NB4 (cell line): Measurements from ENCODE around the gene MPPE1.
"Not testable (repeated sequence)": the region's sequence is repeated elsewhere in the genome, so short reads cannot be mapped to it uniquely, and the experiment has no call there.

ENCODE experiments used
- DNase-seq: peaks from one replicate; pipeline ENCODE4 v3.0.0; 2010; ENCODE audit warnings: low read depth
- H3K4me3 ChIP-seq: one replicate; pipeline ENCODE4 v1.5.1; 2011; ENCODE audit warnings: mild to moderate bottlenecking, low read depth, low read length, moderate library complexity
- CTCF ChIP-seq: IDR thresholded peaks from one replicate; pipeline ENCODE4 v1.5.1; 2012; ENCODE audit warnings: low read depth, low read length
- MAX ChIP-seq: IDR thresholded peaks from 2 replicates; pipeline ENCODE4 v1.6.1; 2011; ENCODE audit warnings: low read depth, low read length
- MYC ChIP-seq: IDR thresholded peaks from 2 replicates; pipeline ENCODE4 v1.6.1; 2011; ENCODE audit warnings: low read depth, low read length
- POLR2A ChIP-seq: IDR thresholded peaks from 2 replicates; pipeline ENCODE4 v1.6.1; 2011; ENCODE audit warnings: mild to moderate bottlenecking; ENCODE audit not compliant: insufficient read length; ENCODE audit errors: extremely low read depth

Gene MPPE1

DNA sequence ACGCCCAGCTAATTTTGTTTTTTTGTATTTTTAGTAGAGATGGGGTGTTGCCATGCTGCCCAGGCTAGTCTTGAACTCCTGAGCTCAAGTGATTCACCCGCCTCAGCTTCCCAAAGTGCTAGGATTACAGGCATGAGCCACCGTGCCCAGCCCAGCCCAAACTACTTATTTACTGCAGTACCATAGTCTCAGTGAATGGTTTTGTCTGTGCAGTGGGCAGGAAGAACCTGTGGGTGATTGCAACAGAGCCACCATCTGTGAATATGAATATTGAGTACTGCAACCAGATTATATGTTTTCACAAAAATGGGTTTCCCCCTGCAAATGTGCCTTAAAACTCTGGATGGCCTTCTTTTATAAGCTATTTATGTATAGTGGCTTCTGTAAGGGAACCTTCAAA lies 9.1 kb downstream of the MPPE1 start:
- H3K4me3 ChIP-seq: no peak overlapping the region
- DNase-seq: no peak
- no peak for TF ChIP-seq MYC
- TF ChIP-seq CTCF: no peak
- TF ChIP-seq POLR2A: no peak
- TF ChIP-seq MAX: no peak

DNA sequence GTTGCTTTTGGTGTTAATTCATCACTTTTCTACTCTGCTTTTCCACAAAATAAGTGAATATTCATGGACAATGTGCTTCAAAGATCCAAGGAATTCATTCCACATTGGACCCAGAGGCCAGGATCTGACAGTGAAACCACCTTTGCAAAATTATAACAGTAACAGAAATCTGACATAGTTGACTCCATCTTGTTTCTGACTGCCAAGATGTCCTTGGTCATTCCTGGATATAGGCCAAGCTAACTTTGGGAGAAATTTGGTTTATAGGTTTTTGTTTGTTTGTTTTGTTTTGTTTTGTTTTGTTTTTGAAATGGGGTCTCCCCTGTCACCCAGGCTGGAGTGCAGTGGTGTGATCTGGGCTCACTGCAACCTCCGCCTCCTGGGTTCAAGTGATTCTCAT lies 10.3 kb downstream of the MPPE1 start:
- DNase-seq: no peak
- TF ChIP-seq MAX: no peak
- no peak overlapping the region for H3K4me3 ChIP-seq

GRCh38 chr18:11892438-11892837 lies 15.7 kb downstream of the MPPE1 start:
- not testable (repeated sequence) for H3K4me3 ChIP-seq, DNase-seq

DNA sequence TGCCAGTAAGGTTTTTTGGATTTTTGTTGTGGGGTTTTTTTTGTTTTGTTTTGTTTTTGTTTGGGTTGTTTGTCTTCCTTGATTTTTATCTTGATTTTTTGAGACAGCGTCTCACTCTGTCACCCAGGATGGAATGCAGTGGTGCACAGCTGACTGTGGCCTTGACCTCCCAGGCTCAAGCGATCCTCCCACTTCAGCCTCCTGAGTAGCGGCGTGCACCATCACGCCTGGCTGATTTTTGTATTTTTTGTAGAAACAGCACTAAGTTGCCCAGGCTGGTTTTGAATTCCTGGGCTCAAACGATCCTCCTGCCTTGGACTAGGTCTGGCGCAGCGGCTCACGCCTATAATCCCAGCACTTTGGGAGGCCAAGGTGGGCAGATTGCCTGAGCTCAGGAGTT lies 16.4 kb downstream of the MPPE1 start:
- DNase-seq: no peak
- no peak for TF ChIP-seq MAX
- TF ChIP-seq CTCF: no peak
- no peak for TF ChIP-seq MYC
- no peak for TF ChIP-seq POLR2A

DNA sequence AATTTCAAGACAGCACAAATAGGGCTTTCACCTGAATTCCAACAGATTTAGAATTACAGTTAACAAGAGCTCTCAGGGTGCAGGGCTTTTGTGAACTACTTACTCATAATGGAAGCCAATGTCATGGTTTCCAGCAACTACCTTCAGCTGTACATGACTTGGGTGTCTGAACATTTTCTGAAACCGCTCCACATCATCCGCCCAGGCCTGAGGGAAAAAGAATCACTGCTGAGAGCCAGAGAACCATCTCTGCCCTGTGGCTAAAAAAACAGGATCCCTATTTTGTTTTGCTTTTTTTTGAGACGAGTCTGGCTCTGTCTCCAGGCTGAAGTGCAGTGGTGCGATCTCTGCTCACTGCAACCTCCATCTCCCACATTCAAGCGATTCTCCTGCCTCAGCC lies 18.8 kb downstream of the MPPE1 start:
- TF ChIP-seq MAX (no peak), POLR2A (no peak), CTCF (no peak), MYC (no peak)
- DNase-seq: no peak
- H3K4me3 ChIP-seq: no peak overlapping the region

More for the DNA sequence above, 16.4 kb downstream of the MPPE1 start:
- H3K4me3 ChIP-seq: no peak overlapping the region

GRCh38 chr18:11888726-11889125 lies 19.4 kb downstream of the MPPE1 start:
- no peak overlapping the region for H3K4me3 ChIP-seq
- TF ChIP-seq POLR2A (no peak), CTCF (no peak), MYC (no peak), MAX (no peak)
- no peak for DNase-seq

- TF ChIP-seq CTCF (no peak), MAX (no peak), MYC (no peak), POLR2A (no peak)
- DNase-seq: no peak
- H3K4me3 ChIP-seq: no peak overlapping the region
These were observed 20.6 kb downstream of the MPPE1 start for GRCh38 chr18:11887328-11888128.
